CD14-positive monocyte (primary cell): Measurements from ENCODE around the gene ADAMTS17. TPM values are rescaled to one million over a fixed set of nuclear protein-coding genes. Genes with fewer than 3 reads are reported as not detected.

Experiments
- DNase-seq, 3 donors: peaks; one replicate each; pipeline ENCODE4 v3.0.0-alpha.2; 2011 to 2022
- H2AFZ ChIP-seq: 2 replicates; pipeline ENCODE4 v1.6.0; 2012; ENCODE audit warnings: mild to moderate bottlenecking, low read depth, low read length, inconsistent platforms; ENCODE audit not compliant: insufficient read depth, poor library complexity, severe bottlenecking
- H3K27ac ChIP-seq, 2 donors: 1 replicate in 1 of 2; 2 replicates in 1 of 2; pipeline ENCODE4 v1.5.1; 2012 to 2013; ENCODE audit warnings: low read length in 2 of 2, control low read depth in 1 of 2, inconsistent platforms in 1 of 2, low read depth in 1 of 2, mild to moderate bottlenecking in 1 of 2
- H3K27me3 ChIP-seq, 2 donors: one replicate each; pipeline versions ENCODE4 v1.6.0 to v1.6.1; 2011 to 2013; ENCODE audit warnings: low read length in 2 of 2; ENCODE audit not compliant: control insufficient read depth in 2 of 2, insufficient read depth in 2 of 2
- H3K36me3 ChIP-seq, 2 donors: replicated peaks in 1 of 2; 1 replicate in 1 of 2; 2 replicates in 1 of 2; pipeline versions ENCODE4 v1.5.1 to v1.6.1; 2012 to 2013; ENCODE audit warnings: low read length in 2 of 2, control low read depth in 1 of 2, inconsistent platforms in 1 of 2, mild to moderate bottlenecking in 1 of 2; ENCODE audit not compliant: insufficient read depth in 2 of 2, control insufficient read depth in 1 of 2
- H3K4me1 ChIP-seq, 2 donors: 1 replicate in 1 of 2; 2 replicates in 1 of 2; pipeline versions ENCODE4 v1.5.1 to v1.6.1; 2012 to 2013; ENCODE audit warnings: low read length in 2 of 2, control low read depth in 1 of 2, inconsistent platforms in 1 of 2, mild to moderate bottlenecking in 1 of 2, moderate library complexity in 1 of 2; ENCODE audit not compliant: insufficient read depth in 2 of 2, control insufficient read depth in 1 of 2
- H3K4me2 ChIP-seq: replicated peaks from 2 replicates; pipeline ENCODE3; 2012; ENCODE audit warnings: low read length, moderate library complexity, mild to moderate bottlenecking; ENCODE audit not compliant: poor library complexity, severe bottlenecking; ENCODE audit errors: extremely low read depth
- H3K4me3 ChIP-seq, 3 experiments: fragments of 200-600 bp in 1 of 3; sonication (generic) in 1 of 3; replicated peaks in 1 of 3; 1 replicate in 2 of 3; 2 replicates in 1 of 3; pipeline ENCODE4 v1.5.1; 2011 to 2013; ENCODE audit warnings: low read length in 3 of 3, mild to moderate bottlenecking in 3 of 3, control low read depth in 2 of 3, low read depth in 2 of 3, inconsistent platforms in 1 of 3, moderate library complexity in 1 of 3
- H3K79me2 ChIP-seq: 2 replicates; pipeline ENCODE4 v1.6.0; 2012; ENCODE audit warnings: mild to moderate bottlenecking, control low read depth, inconsistent platforms, low read length, moderate library complexity; ENCODE audit not compliant: insufficient read depth
- H3K9ac ChIP-seq: 2 replicates; pipeline ENCODE4 v1.6.0; 2017; ENCODE audit warnings: low read length, mild to moderate bottlenecking; ENCODE audit not compliant: insufficient read depth, poor library complexity, severe bottlenecking
- H3K9me3 ChIP-seq, 2 donors: replicated peaks in 1 of 2; 1 replicate in 1 of 2; 2 replicates in 1 of 2; pipeline versions ENCODE4 v1.5.1 to v1.6.1; 2012 to 2013; ENCODE audit warnings: low read length in 2 of 2, control low read depth in 1 of 2; ENCODE audit not compliant: control insufficient read depth in 1 of 2, insufficient read depth in 1 of 2
- H4K20me1 ChIP-seq: 2 replicates; pipeline ENCODE4 v1.6.0; 2012; ENCODE audit warnings: mild to moderate bottlenecking, low read length, control low read depth, moderate library complexity; ENCODE audit not compliant: insufficient read depth
- H3K27ac Mint-ChIP-seq, 7 donors: one replicate each; pipeline ENCODE4 v1.8.0; 2020; ENCODE audit warnings: mild to moderate bottlenecking in 7 of 7, mixed read lengths in 7 of 7, moderate library complexity in 6 of 7, inconsistent platforms in 2 of 7
- H3K27me3 Mint-ChIP-seq, 3 donors: one replicate each; pipeline ENCODE4 v1.8.0; 2021 to 2022; ENCODE audit warnings: low read depth in 3 of 3, mild to moderate bottlenecking in 3 of 3, mixed read lengths in 3 of 3, moderate library complexity in 3 of 3, inconsistent platforms in 1 of 3
- H3K36me3 Mint-ChIP-seq, 2 donors: one replicate each; pipeline ENCODE4 v1.8.0; 2020; ENCODE audit warnings: mixed read lengths in 2 of 2, inconsistent platforms in 1 of 2, mild to moderate bottlenecking in 1 of 2
- H3K4me1 Mint-ChIP-seq: one replicate; pipeline ENCODE4 v1.8.0; 2020; ENCODE audit warnings: mild to moderate bottlenecking, mixed read lengths
- H3K4me3 Mint-ChIP-seq, 2 donors: one replicate each; pipeline ENCODE4 v1.8.0; 2020; ENCODE audit warnings: mild to moderate bottlenecking in 2 of 2, mixed read lengths in 2 of 2, moderate library complexity in 1 of 2
- H3K9me3 Mint-ChIP-seq, 7 donors: one replicate each; pipeline ENCODE4 v1.8.0; 2020 to 2022; ENCODE audit warnings: mixed read lengths in 7 of 7, mild to moderate bottlenecking in 6 of 7, moderate library complexity in 6 of 7, inconsistent platforms in 2 of 7
- WGBS: methylation state at CpG from one replicate; pipeline ENCODE4 v1.1.5; 2013; ENCODE audit warnings: missing lambda C conversion rate; ENCODE audit not compliant: insufficient coverage; 5-methylcytosine and 5-hydroxymethylcytosine counted together
- intact Hi-C, 2 donors: fragments of 100-400 bp; cut with micrococcal nuclease; formaldehyde crosslinking; loops; one replicate each; pipeline versions ENCODE4 v1.15.0 to v1.15.1; 2023
- polyA plus RNA-seq, 3 donors: library from polyadenylated mRNA; depleted of rRNA in 1 of 3; unstranded in 2 of 3; stranded (reverse) in 1 of 3; fragments of 300-500 nt in 2 of 3; fragments of >200 nt in 1 of 3; fragmentation: Illumina TruSeq in 2 of 3; gene quantifications; 1 replicate in 2 of 3; 2 replicates in 1 of 3; pipeline ENCODE4 v1.2.3, GENCODE V29; 2012 to 2021
- TF ChIP-seq, protein P1 (sequence below): fragments of 200-600 bp; IDR thresholded peaks from one replicate; pipeline ENCODE4 v1.8.0; 2022; ENCODE audit warnings: antibody characterized with exemption, mild to moderate bottlenecking

ADAMTS17 gene
- polyA plus RNA-seq, 3 donors, result 0.03 to 0.25 TPM; not detected in 1

DNA sequence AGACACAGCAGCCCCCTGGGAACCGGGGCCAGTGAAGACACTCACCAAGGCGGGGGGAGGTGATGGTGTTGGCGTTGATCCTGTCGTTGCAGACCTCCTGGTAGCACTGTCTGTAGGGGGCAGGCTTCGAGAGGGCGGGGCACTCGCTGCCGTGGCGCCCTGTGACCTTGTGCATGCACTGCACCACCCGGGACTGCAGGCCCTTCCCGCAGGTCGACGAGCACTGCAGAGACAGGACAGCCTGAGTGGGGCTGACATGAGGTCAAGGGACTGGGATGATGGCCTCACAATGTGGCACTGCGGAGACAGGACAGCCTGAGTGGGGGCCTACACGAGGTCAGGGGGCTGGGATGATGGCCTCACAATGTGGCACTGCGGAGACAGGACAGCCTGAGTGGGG, 365.8 kb downstream of the ADAMTS17 start:
- no peaks in the 10 kb centered on the region for H3K36me3 Mint-ChIP-seq
- Histone ChIP-seq H4K20me1 (no peaks in the 10 kb centered on the region), H2AFZ (no peak overlapping the region), H3K27ac (no peak overlapping the region), H3K36me3 (no peaks in the 10 kb centered on the region), H3K9me3 (no peaks in the 10 kb centered on the region), H3K27me3 (no peaks in the 10 kb centered on the region), H3K9ac (no peak overlapping the region), H3K4me1 (no peaks in the 10 kb centered on the region), H3K79me2 (no peaks in the 10 kb centered on the region), H3K4me2 (no peak overlapping the region), H3K4me3 (no peak overlapping the region)
- H3K27me3 Mint-ChIP-seq, result peaks cover 3 to 5% (median 5%) of the 10 kb centered on the region in 3 donors
- 93% methylated on average over 16 of the region's 16 CpGs for whole genome bisulfite sequencing
- peaks cover 0 to 3% (median 0%) of the 10 kb centered on the region in 7 donors for H3K9me3 Mint-ChIP-seq
- no peak for DNase-seq
- intact Hi-C loops, result no loop called here
- H3K4me1 Mint-ChIP-seq, result no peaks in the 10 kb centered on the region
- H3K4me3 Mint-ChIP-seq, result no peak overlapping the region
- TF ChIP-seq, protein P1, sequence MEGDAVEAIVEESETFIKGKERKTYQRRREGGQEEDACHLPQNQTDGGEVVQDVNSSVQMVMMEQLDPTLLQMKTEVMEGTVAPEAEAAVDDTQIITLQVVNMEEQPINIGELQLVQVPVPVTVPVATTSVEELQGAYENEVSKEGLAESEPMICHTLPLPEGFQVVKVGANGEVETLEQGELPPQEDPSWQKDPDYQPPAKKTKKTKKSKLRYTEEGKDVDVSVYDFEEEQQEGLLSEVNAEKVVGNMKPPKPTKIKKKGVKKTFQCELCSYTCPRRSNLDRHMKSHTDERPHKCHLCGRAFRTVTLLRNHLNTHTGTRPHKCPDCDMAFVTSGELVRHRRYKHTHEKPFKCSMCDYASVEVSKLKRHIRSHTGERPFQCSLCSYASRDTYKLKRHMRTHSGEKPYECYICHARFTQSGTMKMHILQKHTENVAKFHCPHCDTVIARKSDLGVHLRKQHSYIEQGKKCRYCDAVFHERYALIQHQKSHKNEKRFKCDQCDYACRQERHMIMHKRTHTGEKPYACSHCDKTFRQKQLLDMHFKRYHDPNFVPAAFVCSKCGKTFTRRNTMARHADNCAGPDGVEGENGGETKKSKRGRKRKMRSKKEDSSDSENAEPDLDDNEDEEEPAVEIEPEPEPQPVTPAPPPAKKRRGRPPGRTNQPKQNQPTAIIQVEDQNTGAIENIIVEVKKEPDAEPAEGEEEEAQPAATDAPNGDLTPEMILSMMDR, result no peak
- no peak overlapping the region for H3K27ac Mint-ChIP-seq

DNA sequence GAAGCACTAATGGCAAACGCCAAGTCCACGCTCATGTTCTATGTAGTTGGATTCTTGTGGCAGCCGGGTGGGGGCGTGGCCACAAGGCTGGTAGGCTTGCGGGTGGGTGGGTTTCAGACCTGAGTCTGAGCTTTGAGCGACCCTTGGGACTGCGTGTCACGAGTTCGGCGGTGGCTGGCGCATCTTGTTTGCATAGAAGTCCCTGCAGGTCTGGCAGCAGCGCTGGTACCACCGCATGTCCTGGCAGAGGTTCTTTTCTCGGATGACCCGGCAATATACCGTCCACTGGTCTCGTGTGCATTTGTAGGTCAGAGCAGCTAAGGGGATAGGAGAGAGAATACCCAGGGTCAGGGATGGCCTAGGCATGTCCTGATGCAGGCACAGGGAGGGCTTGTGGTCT, 367.5 kb downstream of the ADAMTS17 start:
- WGBS, result 91% methylated on average over 17 of the region's 17 CpGs
- no peaks in the 10 kb centered on the region for H3K4me1 ChIP-seq
- no peak for DNase-seq
- Mint-ChIP-seq H3K36me3 (no peaks in the 10 kb centered on the region), H3K4me3 (no peak overlapping the region), H3K4me1 (no peaks in the 10 kb centered on the region), H3K27me3 (peaks cover 4 to 5% (median 4%) of the 10 kb centered on the region in 3 donors), H3K9me3 (peaks cover 0 to 8% (median 0%) of the 10 kb centered on the region in 7 donors), H3K27ac (no peak overlapping the region)
- H3K4me2 ChIP-seq, result no peak overlapping the region
- H3K79me2 ChIP-seq, result no peaks in the 10 kb centered on the region
- no peaks in the 10 kb centered on the region for H4K20me1 ChIP-seq
- intact Hi-C loops, result no loop called here
- no peak overlapping the region for H3K4me3 ChIP-seq
- no peaks in the 10 kb centered on the region for H3K36me3 ChIP-seq
- no peak overlapping the region for H3K27ac ChIP-seq
- TF ChIP-seq, protein P1, result no peak
- no peak overlapping the region for H3K9ac ChIP-seq
- H3K9me3 ChIP-seq, result no peaks in the 10 kb centered on the region
- no peak overlapping the region for H2AFZ ChIP-seq
- H3K27me3 ChIP-seq, result no peaks in the 10 kb centered on the region
